VCaP (cell line): ENCODE data around the gene AKAP8L.
"Not testable (repeated sequence)": the region's sequence is repeated elsewhere in the genome, so short reads cannot be mapped to it uniquely, and the experiment has no call there.

Experiments used
- H3K27ac ChIP-seq: fragments of 450-650 bp; 2 replicates; pipeline ENCODE4 v1.5.1; 2017
- CTCF ChIP-seq: fragments of 450-650 bp; conservative IDR thresholded peaks from 2 replicates; pipeline ENCODE4 v1.5.1; 2017; ENCODE audit warnings: mild to moderate bottlenecking, moderate library complexity

The AKAP8L gene

GRCh38 chr19:15371786-15372380, 46.9 kb downstream of the AKAP8L start:
- no peak for TF ChIP-seq CTCF
- no peak overlapping the region for H3K27ac ChIP-seq

GRCh38 chr19:15371119-15371518, 47.7 kb downstream of the AKAP8L start:
- TF ChIP-seq CTCF: no peak
- no peak overlapping the region for H3K27ac ChIP-seq

- H3K27ac ChIP-seq: no peak overlapping the region
- TF ChIP-seq CTCF: no peak
These were observed 49.2 kb downstream of the AKAP8L start for GRCh38 chr19:15369594-15369891.

GRCh38 chr19:15368798-15369593, 49.8 kb downstream of the AKAP8L start:
- no peak for TF ChIP-seq CTCF
- no peak overlapping the region for H3K27ac ChIP-seq

GRCh38 chr19:15368051-15368632, 50.6 kb downstream of the AKAP8L start:
- no peak overlapping the region for H3K27ac ChIP-seq
- TF ChIP-seq CTCF: no peak

DNA sequence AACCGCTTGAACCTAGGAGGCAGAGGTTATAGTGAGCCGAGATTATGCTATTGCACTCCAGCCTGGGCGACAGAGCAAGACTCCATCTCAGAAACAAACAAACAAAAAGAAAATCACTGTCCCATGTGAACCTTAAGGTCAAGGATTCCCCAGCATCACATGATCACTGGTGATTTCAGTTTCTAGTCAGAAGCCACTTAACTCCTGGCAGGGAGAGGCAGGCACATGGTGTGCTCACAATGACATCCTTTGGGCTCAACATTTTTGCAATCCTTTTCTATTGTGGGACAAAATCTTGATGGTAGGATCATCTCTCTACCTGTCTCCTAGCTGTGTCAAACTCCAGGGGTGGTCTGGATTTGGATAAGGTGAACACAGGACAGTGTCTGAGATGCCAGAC, 51.3 kb downstream of the AKAP8L start:
- no peak for TF ChIP-seq CTCF
- no peak overlapping the region for H3K27ac ChIP-seq

DNA sequence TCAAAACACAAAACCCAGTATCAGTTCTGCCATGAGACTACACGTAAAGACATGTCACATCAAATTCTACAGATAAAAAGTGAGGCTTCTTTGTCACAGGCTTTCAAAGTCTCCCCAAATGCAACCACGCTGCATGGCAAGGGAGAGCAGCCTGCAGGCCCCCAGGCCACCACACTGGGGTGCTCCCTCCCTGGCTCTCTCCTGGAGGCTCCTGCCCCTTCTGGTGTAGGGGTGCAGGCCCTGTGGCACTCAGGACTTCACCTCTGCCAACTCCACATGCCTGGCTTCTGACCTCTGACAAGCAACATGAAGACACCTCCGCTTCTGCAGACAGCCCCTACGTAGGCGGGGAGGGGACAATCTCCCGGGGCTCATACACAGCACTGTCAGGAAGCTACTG, 53.5 kb downstream of the AKAP8L start:
- H3K27ac ChIP-seq: no peak overlapping the region
- TF ChIP-seq CTCF: no peak

DNA sequence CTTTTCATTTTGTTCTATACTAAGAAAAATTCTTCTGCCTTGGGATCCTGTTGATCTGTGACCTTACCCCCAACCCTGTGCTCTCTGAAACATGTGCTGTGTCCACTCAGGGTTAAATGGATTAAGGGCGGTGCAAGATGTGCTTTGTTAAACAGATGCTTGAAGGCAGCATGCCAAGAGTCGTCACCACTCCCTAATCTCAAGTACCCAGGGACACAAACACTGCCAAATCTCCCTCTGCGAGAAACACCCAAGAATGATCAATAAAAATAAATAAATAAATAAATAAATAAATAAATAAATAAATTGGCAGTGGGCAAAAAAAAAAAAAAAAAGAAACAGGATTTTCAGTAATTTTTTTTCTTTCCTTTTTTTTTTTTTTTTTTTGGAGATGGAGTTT, 55.0 kb downstream of the AKAP8L start:
- not testable (repeated sequence) for H3K27ac ChIP-seq

DNA sequence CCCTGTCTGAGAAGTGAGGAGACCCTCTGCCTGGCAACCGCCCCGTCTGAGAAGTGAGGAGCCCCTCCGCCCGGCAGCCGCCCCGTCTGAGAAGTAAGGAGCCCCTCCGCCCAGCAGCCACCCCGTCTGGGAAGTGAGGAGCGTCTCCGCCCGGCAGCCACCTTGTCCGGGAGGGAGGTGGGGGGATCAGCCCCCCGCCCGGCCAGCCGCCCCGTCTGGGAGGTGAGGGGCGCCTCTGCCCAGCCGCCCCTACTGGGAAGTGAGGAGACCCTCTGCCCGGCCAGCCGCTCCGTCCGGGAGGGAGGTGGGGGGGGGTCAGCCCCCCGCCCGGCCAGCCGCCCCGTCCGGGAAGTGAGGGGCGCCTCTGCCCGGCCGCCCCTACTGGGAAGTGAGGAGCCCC, 55.7 kb downstream of the AKAP8L start:
- not testable (repeated sequence) for H3K27ac ChIP-seq

GRCh38 chr19:15360015-15360414, 58.8 kb downstream of the AKAP8L start:
- not testable (repeated sequence) for H3K27ac ChIP-seq
